Neuron (in vitro differentiated cells): ENCODE results near the gene EHBP1.
"Not testable (repeated sequence)": the region's sequence is repeated elsewhere in the genome, so short reads cannot be mapped to it uniquely, and the experiment has no call there.

ENCODE experiments used
- H2AFZ ChIP-seq: one replicate; pipeline ENCODE4 v1.6.1; 2013; ENCODE audit warnings: low read depth, mild to moderate bottlenecking, inconsistent platforms, low read length, moderate library complexity
- H3K27me3 ChIP-seq: one replicate; pipeline ENCODE4 v1.6.1; 2013; ENCODE audit warnings: low read length; ENCODE audit not compliant: insufficient read depth
- H3K36me3 ChIP-seq: one replicate; pipeline ENCODE4 v1.6.1; 2013; ENCODE audit warnings: low read length; ENCODE audit not compliant: insufficient read depth
- H3K4me1 ChIP-seq: one replicate; pipeline ENCODE4 v1.6.1; 2013; ENCODE audit warnings: low read length; ENCODE audit not compliant: insufficient read depth
- H3K4me3 ChIP-seq: 2 replicates; pipeline ENCODE4 v1.5.1; 2013; ENCODE audit warnings: mild to moderate bottlenecking, low read length, moderate library complexity
- H3K9me3 ChIP-seq: one replicate; pipeline ENCODE4 v1.6.1; 2013; ENCODE audit warnings: low read length

Gene EHBP1

DNA sequence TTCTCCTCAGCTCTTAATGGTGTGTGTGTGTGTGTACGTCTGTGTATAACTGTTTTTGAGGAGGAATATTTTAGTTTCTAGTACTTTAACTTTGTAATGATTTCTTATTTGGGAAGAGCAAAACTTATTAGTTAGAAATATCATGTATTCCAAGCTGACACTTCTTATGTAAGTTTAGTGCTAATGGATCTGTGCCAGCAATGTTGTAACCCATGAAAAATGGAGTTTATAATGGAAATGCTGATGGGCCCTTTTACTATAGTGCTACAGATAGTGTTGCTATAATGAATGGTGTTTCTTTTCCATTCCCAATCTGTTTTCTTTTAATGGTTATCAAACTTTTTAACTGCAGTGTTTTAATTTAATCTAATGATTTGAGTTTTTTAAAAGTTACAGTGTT, 295.3 kb downstream of the EHBP1 start:
- H3K4me3 ChIP-seq: no peak overlapping the region
- peaks cover 2% of the 10 kb centered on the region for H3K4me1 ChIP-seq
- H2AFZ ChIP-seq: no peak overlapping the region
- no peaks in the 10 kb centered on the region for H3K9me3 ChIP-seq
- H3K36me3 ChIP-seq: peaks cover 10% of the 10 kb centered on the region
- H3K27me3 ChIP-seq: no peaks in the 10 kb centered on the region

DNA sequence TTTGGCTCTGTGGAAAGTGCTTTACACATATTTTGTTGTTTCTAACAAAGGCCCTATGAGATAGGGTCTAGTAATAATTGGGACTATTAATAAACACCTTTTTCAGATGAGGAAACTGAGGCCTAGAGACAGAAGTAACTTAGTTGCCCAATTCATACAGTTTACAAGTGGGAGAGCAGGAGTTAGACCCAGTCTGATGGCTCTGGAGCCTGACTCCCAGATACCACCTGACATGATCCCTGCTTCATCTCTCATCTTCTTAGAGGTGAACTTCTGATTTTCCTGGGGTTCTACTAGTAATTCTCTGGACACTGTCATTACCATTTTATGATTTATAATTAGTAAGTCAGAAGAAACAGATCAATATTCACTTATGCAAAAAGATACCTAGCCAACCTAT, 296.1 kb downstream of the EHBP1 start:
- no peaks in the 10 kb centered on the region for H3K9me3 ChIP-seq
- peaks cover 7% of the 10 kb centered on the region for H3K4me1 ChIP-seq
- no peak overlapping the region for H2AFZ ChIP-seq
- no peak overlapping the region for H3K4me3 ChIP-seq
- H3K36me3 ChIP-seq: peaks cover 10% of the 10 kb centered on the region
- H3K27me3 ChIP-seq: no peaks in the 10 kb centered on the region

DNA sequence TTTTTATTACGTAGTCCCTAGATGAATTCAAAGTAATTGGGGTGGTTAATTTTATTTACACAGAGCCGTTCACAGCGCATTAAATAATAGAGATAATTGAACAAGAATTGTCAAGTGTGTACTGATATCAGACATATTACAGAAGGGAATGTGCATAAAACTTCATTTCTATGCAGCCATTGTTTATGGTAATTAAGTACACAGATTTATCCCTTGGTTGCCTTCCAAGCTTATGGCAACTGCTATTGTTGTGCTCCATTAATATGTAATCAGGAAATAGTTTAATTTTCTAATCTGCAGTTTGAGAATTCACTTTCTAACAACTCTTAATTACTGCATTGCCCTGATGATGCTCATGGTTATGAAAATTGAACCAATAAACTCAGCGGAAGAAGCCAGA, 297.8 kb downstream of the EHBP1 start:
- Histone ChIP-seq H2AFZ (no peak overlapping the region), H3K36me3 (peaks cover 3% of the 10 kb centered on the region), H3K27me3 (no peaks in the 10 kb centered on the region), H3K9me3 (no peaks in the 10 kb centered on the region), H3K4me3 (no peak overlapping the region), H3K4me1 (peaks cover 16% of the 10 kb centered on the region)

DNA sequence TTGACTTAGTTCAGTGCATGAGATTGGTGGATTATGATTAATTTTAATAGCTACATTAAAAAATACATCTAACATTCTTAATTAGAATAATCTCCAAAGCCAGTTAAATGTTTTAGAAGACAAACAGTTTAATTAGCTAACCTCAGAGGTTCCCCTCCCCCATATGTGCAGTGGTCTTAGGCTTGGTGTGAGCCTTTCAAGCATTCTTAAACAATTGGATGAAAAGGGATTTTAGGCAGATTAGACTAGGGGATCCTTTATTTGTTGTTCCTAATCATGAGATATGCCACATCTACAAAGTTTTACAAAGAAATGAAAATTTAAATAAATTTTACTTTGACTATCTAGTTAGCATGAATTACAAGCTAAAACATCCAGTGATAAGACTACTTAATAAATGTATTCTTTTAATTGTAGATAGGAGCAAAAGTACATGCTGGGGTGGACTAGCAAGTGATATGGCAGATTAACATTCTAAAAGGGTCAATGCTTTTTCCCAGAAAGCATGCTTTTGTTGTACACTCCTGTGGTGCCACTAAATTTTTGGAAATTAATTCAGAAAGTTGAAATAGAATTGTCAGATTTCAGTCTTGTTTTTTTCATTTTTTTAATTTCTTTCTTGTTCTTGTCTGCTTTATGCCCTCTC, 302.4 kb downstream of the EHBP1 start:
- H3K36me3 ChIP-seq: no peaks in the 10 kb centered on the region
- H3K9me3 ChIP-seq: no peaks in the 10 kb centered on the region
- no peaks in the 10 kb centered on the region for H3K27me3 ChIP-seq
- no peak overlapping the region for H3K4me3 ChIP-seq
- no peak overlapping the region for H2AFZ ChIP-seq
- peaks cover 28% of the 10 kb centered on the region for H3K4me1 ChIP-seq

DNA sequence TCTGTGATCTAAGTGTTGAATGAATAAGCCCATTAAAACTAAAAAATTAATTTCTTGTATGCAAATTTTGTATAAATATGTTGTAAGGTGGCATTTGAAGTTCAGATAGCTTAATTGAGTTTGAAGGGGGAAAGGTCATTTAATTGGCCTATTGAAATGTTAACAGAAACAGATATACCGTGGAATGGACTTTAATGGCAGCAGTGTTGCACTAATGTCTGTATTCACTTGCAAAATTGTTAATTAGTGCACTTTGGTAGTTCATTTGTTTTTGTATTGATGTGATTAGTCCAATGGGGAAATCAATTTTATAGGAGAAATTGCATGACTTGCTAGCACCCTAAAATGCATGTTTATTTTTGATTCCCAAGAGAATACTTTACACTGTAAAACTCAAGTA, 303.3 kb downstream of the EHBP1 start:
- Histone ChIP-seq H3K27me3 (no peaks in the 10 kb centered on the region), H3K36me3 (no peaks in the 10 kb centered on the region), H3K4me1 (peaks cover 37% of the 10 kb centered on the region), H3K4me3 (no peak overlapping the region), H2AFZ (no peak overlapping the region), H3K9me3 (no peaks in the 10 kb centered on the region)

DNA sequence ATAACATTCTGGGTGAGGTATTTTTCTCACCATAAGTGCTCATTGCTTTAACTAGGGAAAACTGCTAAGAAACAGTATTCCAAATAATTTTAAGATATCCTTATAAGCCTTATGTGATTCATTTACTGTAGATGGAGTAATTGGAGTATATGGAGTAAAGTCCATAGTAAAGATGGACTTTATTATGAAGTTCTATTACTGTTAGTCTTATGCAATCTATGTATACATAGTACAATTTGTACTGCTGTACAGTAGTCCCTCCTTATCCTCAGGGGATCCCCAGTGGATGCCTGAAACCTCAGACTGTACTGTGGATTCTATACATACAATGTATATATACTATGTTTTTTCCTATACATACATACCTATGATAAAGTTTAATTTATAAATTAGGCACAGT, 304.0 kb downstream of the EHBP1 start:
- H3K27me3 ChIP-seq: no peaks in the 10 kb centered on the region
- peaks cover 40% of the 10 kb centered on the region for H3K4me1 ChIP-seq
- H2AFZ ChIP-seq: no peak overlapping the region
- no peak overlapping the region for H3K4me3 ChIP-seq
- no peaks in the 10 kb centered on the region for H3K9me3 ChIP-seq
- H3K36me3 ChIP-seq: no peaks in the 10 kb centered on the region

DNA sequence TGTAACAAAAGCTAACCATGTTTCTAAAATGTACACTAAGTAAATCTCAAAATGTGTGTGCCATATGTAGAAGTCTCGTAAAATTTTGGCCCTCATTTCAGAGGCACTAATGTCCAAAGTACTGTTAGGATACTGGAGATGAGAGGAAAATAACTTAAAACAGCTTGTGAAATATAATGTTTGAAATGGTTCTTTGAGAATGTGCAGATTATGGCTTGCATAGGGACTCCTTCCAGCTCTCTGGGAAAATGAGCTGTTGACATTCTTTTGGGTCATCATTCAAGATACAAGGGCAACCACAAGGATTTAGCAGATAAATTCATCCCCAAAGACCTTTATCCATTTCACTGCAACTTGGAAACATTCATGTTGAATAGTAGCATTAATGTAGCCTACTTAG, 307.0 kb downstream of the EHBP1 start:
- H3K4me1 ChIP-seq: peaks cover 32% of the 10 kb centered on the region

DNA sequence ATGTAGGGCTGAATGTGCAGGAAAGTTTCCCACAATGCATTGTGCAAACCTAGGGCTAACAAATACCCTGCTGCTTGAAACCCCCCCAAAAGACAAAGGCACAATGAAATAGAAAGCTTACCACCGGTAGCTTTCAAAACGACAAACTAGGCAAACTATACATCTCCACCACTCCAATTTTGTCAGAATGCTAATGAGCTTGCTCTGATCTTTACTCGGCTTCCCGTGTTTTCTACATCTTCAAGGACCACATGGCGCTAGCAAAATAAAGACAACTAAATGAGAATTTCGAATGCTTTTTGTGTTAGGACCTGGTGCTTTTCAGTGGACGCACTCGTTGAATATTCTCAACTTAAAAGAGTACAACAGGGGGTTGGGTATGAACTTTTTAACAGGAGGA, 307.9 kb downstream of the EHBP1 start:
- Histone ChIP-seq H3K27me3 (no peaks in the 10 kb centered on the region), H3K4me3 (peak overlapping the region; percentile 27), H3K9me3 (no peaks in the 10 kb centered on the region), H3K36me3 (no peaks in the 10 kb centered on the region), H2AFZ (peak overlapping the region; percentile 70), H3K4me1 (peaks cover 23% of the 10 kb centered on the region)

More for the DNA sequence above, 307.0 kb downstream of the EHBP1 start:
- no peak overlapping the region for H3K4me3 ChIP-seq
- no peaks in the 10 kb centered on the region for H3K36me3 ChIP-seq
- H3K27me3 ChIP-seq: no peaks in the 10 kb centered on the region
- no peaks in the 10 kb centered on the region for H3K9me3 ChIP-seq
- no peak overlapping the region for H2AFZ ChIP-seq

DNA sequence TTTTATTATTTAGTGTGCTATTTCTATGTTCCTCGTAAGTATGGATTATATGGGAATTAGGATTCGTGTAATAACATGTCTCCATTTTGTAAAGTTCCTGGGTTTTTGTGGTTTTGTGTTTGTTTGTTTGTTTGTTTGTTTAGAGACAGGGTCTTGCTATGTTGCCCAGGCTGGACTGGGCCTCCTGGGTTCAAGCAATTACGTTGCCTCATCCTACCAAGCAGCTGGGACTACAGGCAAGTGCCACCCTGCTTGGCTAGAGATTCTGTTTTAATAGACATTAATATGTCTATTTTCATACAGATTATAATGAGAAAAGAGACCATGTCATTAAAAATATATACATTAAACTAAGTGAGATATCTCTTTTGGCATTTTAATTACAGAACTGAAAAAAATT, 309.9 kb downstream of the EHBP1 start:
- H2AFZ ChIP-seq: no peak overlapping the region
- H3K4me3 ChIP-seq: no peak overlapping the region
- H3K27me3 ChIP-seq: no peaks in the 10 kb centered on the region
- peaks cover 17% of the 10 kb centered on the region for H3K4me1 ChIP-seq
- H3K9me3 ChIP-seq: no peaks in the 10 kb centered on the region
- H3K36me3 ChIP-seq: no peaks in the 10 kb centered on the region

DNA sequence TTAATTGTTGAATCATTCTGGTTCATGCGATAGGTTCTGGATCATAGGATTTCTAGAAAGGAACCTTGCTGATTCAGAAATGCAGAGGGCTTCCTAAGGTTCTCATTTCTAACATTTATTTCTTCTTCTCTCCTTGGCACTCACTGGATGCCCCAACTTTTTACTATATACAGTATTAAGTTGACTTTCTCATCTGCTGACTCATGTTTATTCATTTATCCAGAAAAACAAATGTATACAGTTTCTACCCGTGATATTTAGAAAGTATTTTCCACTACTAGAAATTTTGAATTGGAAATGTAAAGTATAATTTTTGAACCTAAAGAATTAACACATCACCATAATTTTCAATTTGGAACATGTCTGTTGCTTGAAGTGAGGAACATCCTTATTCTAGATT, 312.9 kb downstream of the EHBP1 start:
- Histone ChIP-seq H3K4me3 (no peak overlapping the region), H3K36me3 (no peaks in the 10 kb centered on the region), H3K9me3 (no peaks in the 10 kb centered on the region), H3K27me3 (no peaks in the 10 kb centered on the region), H3K4me1 (peaks cover 7% of the 10 kb centered on the region), H2AFZ (no peak overlapping the region)

DNA sequence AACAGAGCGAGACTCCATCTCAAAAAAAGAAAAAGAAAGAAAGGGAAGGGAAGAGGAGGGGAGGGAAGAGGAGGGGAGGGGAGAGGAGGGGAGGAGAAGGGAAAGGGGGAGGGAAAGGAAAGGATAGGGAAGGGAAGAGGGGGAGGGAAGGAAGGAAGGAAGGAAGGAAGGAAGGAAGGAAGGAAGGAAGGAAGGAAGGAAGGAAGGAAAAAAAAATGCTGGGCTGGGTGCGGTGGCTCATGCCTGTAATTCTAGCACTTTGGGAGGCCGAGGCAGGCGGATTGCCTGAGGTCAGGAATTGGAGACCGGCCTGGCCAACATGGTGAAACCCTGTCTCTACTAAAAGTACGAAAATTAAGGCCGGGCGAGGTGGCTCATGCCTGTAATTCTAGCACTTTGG, 314.2 kb downstream of the EHBP1 start:
- H3K4me3 ChIP-seq, H3K4me1 ChIP-seq, H3K9me3 ChIP-seq, H3K36me3 ChIP-seq, H2AFZ ChIP-seq, H3K27me3 ChIP-seq: not testable (repeated sequence)

DNA sequence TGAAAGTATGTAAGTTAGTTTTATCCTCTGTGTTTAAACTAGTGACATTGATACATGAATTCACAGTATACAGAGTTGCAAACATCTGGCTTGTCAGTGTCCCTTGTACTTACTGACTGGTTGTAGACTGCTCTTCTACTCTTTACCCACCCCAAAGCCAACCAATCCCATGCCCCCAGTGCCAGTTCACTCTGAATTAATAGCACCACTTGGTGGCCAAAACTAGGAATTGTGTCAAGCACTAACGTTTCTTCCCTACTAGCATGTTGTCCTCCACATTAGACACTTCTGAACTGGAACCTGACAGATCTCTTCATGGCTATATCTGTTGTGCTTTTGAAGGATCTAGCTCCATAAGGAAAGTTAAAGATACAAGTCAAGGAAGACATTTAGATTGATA, 317.9 kb downstream of the EHBP1 start:
- Histone ChIP-seq H3K27me3 (no peaks in the 10 kb centered on the region), H3K9me3 (no peaks in the 10 kb centered on the region), H3K36me3 (no peaks in the 10 kb centered on the region), H2AFZ (no peak overlapping the region), H3K4me3 (no peak overlapping the region), H3K4me1 (no peaks in the 10 kb centered on the region)

DNA sequence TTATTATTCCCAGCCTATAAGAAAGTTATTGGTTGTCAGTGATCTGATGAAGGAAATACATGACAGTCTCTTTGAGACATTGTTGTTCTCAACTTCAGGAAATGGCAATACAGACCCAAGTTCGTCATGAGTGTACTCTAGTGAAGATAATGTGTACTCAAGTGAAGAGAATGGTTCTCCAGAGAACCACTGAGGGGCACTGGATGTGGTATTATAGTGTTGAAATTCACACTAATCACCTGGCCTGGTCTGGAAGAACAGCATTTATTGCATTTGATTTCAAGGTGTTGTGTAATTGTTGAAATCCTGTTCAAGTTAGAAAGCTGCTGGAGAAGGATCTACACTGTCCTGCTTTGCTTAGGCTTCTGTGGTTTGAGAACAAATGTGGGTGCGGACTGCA, 321.7 kb downstream of the EHBP1 start:
- no peak overlapping the region for H2AFZ ChIP-seq
- H3K4me3 ChIP-seq: no peak overlapping the region
- H3K27me3 ChIP-seq: no peaks in the 10 kb centered on the region
- H3K36me3 ChIP-seq: no peaks in the 10 kb centered on the region
- peaks cover 6% of the 10 kb centered on the region for H3K4me1 ChIP-seq
- H3K9me3 ChIP-seq: no peaks in the 10 kb centered on the region

DNA sequence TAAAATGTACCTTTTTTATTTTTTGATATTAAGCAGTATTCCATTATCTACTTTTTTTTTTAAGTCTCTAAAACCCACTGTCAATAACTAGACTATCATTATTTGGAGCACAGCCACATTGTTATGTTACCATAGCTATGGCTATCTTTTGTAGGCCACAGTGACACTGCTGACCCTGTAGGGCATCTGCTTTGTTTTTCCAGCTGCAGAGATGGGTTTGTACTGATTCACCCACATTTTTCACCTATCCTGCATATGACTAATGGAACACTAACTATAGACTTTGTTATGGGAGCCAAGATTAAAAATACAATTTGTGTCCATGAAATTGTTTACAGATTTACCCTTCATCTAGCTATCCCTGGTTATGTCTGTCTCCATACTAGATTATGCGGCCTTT, 323.5 kb downstream of the EHBP1 start:
- Histone ChIP-seq H2AFZ (no peak overlapping the region), H3K27me3 (no peaks in the 10 kb centered on the region), H3K4me1 (peaks cover 6% of the 10 kb centered on the region), H3K36me3 (no peaks in the 10 kb centered on the region), H3K9me3 (no peaks in the 10 kb centered on the region), H3K4me3 (no peak overlapping the region)
